ENCODE measurements around the gene BGN. TPM values are rescaled to one million over a fixed set of nuclear protein-coding genes. Genes with fewer than 3 reads are reported as not detected.

The BGN gene
- total RNA-seq, 1 experiment from 2014 or later: 94.7 TPM

DNA sequence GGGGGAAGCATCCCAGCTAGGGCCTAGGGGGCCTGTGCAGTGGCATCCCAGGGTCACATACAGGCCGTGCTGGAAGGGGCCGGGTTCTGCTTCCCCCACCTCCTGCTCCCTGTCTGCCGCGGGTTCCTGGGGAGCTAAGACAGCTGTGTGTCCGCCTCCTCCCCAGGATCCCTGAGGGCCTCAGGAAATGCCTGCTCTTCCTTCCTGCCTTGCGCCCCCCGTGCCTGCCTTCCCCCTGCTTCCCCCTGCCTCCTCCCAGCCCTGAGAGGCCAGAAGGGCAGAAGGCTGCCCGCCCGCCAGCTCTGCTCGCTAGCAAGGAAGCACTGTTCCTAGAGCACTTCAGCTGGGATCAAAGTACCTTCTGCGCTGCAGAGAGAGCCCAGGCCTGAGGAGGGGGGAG, 2.9 kb upstream of the BGN start:
- H3K36me3 ChIP-seq: peaks cover 13% of the 10 kb centered on the region
- no peaks in the 10 kb centered on the region for H3K9me3 ChIP-seq
- no peaks in the 10 kb centered on the region for H3K27me3 ChIP-seq
- DNase-seq: no peak
- H3K4me3 ChIP-seq: no peak overlapping the region

- H3K27me3 ChIP-seq: no peaks in the 10 kb centered on the region
- H3K4me3 ChIP-seq: no peak overlapping the region
- no peaks in the 10 kb centered on the region for H3K9me3 ChIP-seq
- no peak for DNase-seq
- H3K36me3 ChIP-seq: peaks cover 13% of the 10 kb centered on the region
Measured at GRCh38 chrX:153492543-153492942, 2.2 kb upstream of the BGN start.

DNA sequence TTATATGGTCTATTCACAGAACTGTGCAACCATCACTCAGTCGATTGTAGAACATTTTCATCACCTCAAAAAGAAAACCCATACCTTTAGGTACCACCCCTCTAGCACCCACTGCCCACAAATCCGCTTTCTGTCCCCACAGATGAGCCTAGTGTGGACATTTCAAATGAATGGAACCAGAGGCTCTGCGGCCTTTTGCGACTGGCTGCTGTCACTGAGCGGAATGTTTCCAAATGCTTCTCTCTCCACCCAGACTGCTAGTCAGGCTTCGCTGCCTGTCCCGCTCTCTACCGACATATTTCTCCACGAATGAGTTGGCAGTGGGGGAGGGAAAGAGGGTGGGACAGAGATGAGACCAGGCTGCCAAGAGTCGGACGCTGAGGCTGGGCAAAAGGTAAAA, 1.7 kb upstream of the BGN start:
- no peaks in the 10 kb centered on the region for H3K27me3 ChIP-seq
- H3K9me3 ChIP-seq: no peaks in the 10 kb centered on the region
- peaks cover 16% of the 10 kb centered on the region for H3K36me3 ChIP-seq
- H3K4me3 ChIP-seq: no peak overlapping the region
- DNase-seq: no peak

DNA sequence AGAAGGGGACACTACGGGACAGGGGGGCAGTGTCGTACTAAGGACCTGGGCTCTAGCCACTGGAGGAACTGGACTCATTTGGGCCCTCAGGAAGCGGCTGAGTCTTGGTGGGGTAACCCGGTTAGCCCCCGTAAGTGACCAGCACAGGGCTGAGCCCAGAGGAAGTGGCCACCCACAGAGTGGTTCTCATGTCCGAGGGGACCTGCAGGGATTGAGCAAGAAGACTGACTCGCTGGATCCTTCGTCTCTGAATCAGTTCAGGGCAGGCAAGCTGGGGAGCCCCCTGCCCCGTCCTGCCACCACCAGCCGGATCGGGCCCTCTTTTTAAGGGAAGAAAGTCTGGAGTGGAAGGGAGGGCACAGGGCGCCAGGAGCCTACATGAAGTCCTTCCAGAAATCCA, 719 bp upstream of the BGN start:
- H3K36me3 ChIP-seq: peaks cover 22% of the 10 kb centered on the region
- no peaks in the 10 kb centered on the region for H3K27me3 ChIP-seq
- peak overlapping the region; percentile 35 for H3K4me3 ChIP-seq
- no peaks in the 10 kb centered on the region for H3K9me3 ChIP-seq
- DNase-seq: no peak

GRCh38 chrX:153495362-153495751, 577 bp downstream of the BGN start:
- H3K9me3 ChIP-seq: no peaks in the 10 kb centered on the region
- peak; percentile 61 for DNase-seq
- H3K4me3 ChIP-seq: peak overlapping the region; percentile 74
- H3K36me3 ChIP-seq: peaks cover 25% of the 10 kb centered on the region
- no peaks in the 10 kb centered on the region for H3K27me3 ChIP-seq

DNA sequence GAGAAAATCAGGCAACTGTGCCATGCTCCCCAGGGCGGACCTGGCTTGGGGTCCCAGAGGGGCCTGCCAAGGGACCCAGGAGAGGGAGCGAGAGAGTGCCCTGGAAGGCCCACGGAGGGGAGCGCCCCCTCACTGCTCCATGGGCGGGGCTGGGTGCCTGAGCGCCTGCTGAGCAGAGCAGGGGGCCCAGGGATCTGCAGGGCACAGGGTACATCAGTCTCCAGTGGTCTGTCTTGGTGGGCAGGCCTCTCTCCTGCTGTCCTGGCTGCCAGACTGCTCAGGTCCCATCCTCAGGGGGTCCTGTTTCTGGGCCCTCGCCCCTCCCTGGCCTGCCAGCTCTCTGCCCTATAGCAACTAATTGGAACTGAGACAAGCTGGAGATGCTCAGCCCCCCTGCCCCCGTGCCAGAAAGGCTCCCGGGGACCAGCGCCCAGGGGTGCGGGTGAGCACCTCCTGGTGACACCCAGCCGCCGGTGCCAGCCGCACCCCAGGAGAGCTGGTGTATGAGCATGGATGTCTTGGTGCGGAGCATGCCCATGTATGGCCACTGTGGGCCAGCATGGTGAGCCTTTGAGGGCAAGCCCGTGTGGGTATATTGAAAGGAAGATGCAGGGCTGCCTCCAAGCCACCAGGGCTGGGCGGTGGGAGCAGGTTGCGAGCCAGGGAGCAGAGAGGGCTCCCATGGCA, 1.3 kb downstream of the BGN start:
- no peak for DNase-seq

GRCh38 chrX:153496590-153496959, 1.8 kb downstream of the BGN start:
- Histone ChIP-seq H3K27me3 (no peaks in the 10 kb centered on the region), H3K9me3 (no peaks in the 10 kb centered on the region), H3K36me3 (peaks cover 33% of the 10 kb centered on the region), H3K4me3 (peak overlapping the region; percentile 74)
- no peak for DNase-seq

More for the DNA sequence above, 1.3 kb downstream of the BGN start:
- peak overlapping the region; percentile 74 for H3K4me3 ChIP-seq
- no peaks in the 10 kb centered on the region for H3K9me3 ChIP-seq
- peaks cover 32% of the 10 kb centered on the region for H3K36me3 ChIP-seq
- no peaks in the 10 kb centered on the region for H3K27me3 ChIP-seq

GRCh38 chrX:153498453-153498852, 3.7 kb downstream of the BGN start:
- H3K9me3 ChIP-seq: no peaks in the 10 kb centered on the region

GRCh38 chrX:153499341-153499740, 4.6 kb downstream of the BGN start:
- Histone ChIP-seq H3K9me3 (no peaks in the 10 kb centered on the region), H3K4me3 (peak overlapping the region; percentile 26), H3K27me3 (no peaks in the 10 kb centered on the region), H3K36me3 (peaks cover 44% of the 10 kb centered on the region)
- DNase-seq: peak; percentile 80

More at GRCh38 chrX:153498453-153498852, 3.7 kb downstream of the BGN start:
- Histone ChIP-seq H3K27me3 (no peaks in the 10 kb centered on the region), H3K4me3 (peak overlapping the region; percentile 26), H3K36me3 (peaks cover 43% of the 10 kb centered on the region)
- DNase-seq: no peak

DNA sequence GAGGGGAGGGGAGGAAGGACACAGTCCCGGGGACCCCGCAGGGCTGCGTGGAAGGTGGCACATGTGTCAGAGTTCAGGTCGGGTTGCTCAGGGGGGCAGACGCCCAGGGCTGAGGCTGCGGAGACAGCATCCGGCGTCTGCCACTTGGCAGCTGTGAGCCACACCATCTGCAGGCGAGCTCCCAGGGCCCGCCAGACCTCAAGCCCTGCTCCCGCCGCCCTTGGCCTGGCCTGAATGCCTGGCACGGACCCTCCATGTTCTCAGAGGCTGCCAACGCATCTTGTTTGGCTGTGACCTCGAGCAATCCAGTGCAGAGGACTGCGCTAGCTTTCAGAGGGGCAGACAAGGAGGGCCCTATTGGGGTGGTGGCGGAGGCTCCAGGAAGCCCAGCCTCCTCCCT, 5.1 kb downstream of the BGN start:
- H3K36me3 ChIP-seq: peaks cover 44% of the 10 kb centered on the region
- peak overlapping the region; percentile 26 for H3K4me3 ChIP-seq
- DNase-seq: peak; percentile 88
- no peaks in the 10 kb centered on the region for H3K27me3 ChIP-seq
- H3K9me3 ChIP-seq: no peaks in the 10 kb centered on the region

DNA sequence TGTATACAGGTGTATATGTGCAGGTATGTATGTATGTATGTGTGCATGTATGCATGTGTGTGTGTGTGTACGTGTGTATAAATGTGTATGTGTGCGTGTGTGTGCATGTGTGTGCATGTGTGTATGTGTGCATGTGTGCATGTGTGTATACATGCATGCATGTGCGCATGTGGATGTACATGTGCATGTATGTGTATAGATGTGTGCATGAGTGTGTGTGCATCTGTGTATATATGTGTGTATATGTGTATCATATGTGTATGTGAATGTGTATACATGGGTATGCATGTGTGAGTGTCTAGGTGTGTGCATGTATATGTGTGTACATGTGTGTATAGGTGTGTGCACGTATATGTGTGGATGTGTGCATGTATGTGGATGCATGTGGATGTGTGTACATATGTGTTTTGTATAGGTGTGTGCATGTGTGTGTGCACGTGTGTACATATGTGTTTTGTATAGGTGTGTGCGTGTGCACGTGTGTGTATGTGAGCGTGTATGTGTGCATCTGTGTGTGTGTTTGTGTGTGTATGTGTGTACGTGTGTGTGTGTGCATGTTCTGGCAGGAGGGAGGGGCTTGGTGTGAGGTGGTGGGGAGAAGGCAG, 6.0 kb downstream of the BGN start:
- H3K4me3 ChIP-seq: no peak overlapping the region
- no peak for DNase-seq
- H3K36me3 ChIP-seq: peaks cover 40% of the 10 kb centered on the region
- no peaks in the 10 kb centered on the region for H3K9me3 ChIP-seq
- H3K27me3 ChIP-seq: no peaks in the 10 kb centered on the region

- Histone ChIP-seq H3K4me3 (no peak overlapping the region), H3K27me3 (no peaks in the 10 kb centered on the region), H3K36me3 (peaks cover 32% of the 10 kb centered on the region), H3K9me3 (no peaks in the 10 kb centered on the region)
- DNase-seq: peak; percentile 59
Measured at GRCh38 chrX:153501530-153501929, 6.8 kb downstream of the BGN start.

DNA sequence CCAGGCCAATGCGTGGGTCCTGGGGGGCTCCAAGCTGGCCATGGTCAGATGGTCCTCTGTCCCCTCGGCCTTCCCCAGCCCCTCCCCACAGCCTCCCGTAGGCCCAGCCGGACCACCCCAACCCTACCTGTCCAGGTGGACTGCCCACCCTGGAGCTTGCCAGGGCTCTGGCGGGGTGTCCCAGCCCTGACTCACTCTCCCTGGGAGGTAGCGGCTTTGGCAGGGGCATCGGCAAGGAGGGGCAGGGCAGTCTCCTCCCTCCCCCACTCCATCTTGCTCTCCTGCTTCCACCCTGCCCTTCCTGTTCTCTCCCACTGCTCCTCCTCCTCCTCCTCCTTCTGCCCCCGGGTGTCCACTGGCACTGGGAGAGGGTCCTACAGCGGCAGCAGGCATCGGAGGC, 7.4 kb downstream of the BGN start:
- peaks cover 37% of the 10 kb centered on the region for H3K36me3 ChIP-seq
- no peaks in the 10 kb centered on the region for H3K9me3 ChIP-seq
- no peak for DNase-seq
- H3K27me3 ChIP-seq: no peaks in the 10 kb centered on the region
- no peak overlapping the region for H3K4me3 ChIP-seq

- peaks cover 41% of the 10 kb centered on the region for H3K36me3 ChIP-seq
- no peaks in the 10 kb centered on the region for H3K27me3 ChIP-seq
- no peaks in the 10 kb centered on the region for H3K9me3 ChIP-seq
- no peak overlapping the region for H3K4me3 ChIP-seq
- DNase-seq: no peak
Measured at GRCh38 chrX:153502796-153503195, 8.0 kb downstream of the BGN start.

DNA sequence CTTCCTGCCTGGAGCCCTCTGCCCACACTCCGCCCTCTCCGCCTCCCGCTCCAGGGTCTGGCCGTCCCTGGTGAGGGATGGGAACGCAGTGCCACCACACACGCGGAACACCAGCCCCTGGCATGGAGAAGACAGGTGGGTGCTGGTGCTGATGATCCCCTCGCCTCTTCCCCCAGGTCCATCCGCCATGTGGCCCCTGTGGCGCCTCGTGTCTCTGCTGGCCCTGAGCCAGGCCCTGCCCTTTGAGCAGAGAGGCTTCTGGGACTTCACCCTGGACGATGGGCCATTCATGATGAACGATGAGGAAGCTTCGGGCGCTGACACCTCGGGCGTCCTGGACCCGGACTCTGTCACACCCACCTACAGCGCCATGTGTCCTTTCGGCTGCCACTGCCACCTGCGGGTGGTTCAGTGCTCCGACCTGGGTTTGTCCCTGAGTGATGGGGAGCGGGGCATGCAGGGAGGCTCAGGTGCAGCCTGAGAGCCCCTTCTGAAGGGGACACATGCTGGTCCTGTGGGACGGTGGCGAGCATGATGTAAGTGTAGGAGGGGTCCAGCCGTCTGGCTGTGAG, 9.8 kb downstream of the BGN start:
- H3K9me3 ChIP-seq: no peaks in the 10 kb centered on the region
- no peaks in the 10 kb centered on the region for H3K27me3 ChIP-seq
- no peak for DNase-seq
- peaks cover 36% of the 10 kb centered on the region for H3K36me3 ChIP-seq
- no peak overlapping the region for H3K4me3 ChIP-seq

- no peaks in the 10 kb centered on the region for H3K27me3 ChIP-seq
- no peak for DNase-seq
Measured at GRCh38 chrX:153505361-153505760, 10.6 kb downstream of the BGN start.

DNA sequence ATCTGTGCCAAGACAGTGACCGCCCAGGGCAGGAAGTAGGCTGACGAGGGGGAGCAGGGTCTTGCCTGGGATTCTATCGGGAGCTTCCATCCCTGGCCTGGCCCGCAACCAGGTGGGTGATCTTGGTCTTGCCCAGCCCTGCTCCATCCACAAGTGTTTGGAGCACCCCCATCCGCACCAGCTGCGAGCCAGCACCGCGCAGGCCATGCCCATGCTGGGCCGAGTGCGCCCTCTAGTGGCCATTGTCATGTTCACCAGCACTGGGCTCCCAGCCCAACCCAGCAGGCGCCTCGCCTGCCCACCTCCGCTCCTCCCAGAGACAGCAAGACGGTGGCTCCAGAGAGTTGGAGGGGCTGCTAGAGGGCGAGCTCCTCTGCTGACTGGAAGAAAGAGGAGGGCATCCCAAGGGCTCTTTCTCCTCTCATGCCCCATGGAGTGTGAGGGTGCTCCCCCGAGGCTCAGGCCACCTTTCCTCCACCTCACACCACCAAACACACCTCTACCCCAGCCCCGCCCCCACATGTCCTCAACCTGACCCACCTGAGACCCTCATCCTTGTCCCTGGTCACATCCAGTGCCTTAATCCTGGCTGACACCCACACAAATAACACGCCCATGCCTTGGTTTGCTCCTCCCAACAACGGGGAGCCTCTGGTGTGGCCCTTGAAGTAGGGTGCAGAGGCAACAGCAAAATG, 12.9 kb downstream of the BGN start:
- Histone ChIP-seq H3K36me3 (peaks cover 22% of the 10 kb centered on the region), H3K9me3 (no peaks in the 10 kb centered on the region), H3K27me3 (no peaks in the 10 kb centered on the region), H3K4me3 (no peak overlapping the region)
- peak; percentile 78 for DNase-seq

More at GRCh38 chrX:153505361-153505760, 10.6 kb downstream of the BGN start:
- Histone ChIP-seq H3K36me3 (peaks cover 34% of the 10 kb centered on the region), H3K9me3 (no peaks in the 10 kb centered on the region), H3K4me3 (no peak overlapping the region)
